ENCODE results near the gene RXFP2. TPM values are rescaled to one million over a fixed set of nuclear protein-coding genes. Genes with fewer than 3 reads are reported as not detected.

Gene RXFP2
- total and polyA plus RNA-seq, 10 of the 15 experiments (the other 5 are each of a cell fraction or from before 2014, with no cell fraction given) = 0.01 to 0.05 TPM; not detected in 8

DNA sequence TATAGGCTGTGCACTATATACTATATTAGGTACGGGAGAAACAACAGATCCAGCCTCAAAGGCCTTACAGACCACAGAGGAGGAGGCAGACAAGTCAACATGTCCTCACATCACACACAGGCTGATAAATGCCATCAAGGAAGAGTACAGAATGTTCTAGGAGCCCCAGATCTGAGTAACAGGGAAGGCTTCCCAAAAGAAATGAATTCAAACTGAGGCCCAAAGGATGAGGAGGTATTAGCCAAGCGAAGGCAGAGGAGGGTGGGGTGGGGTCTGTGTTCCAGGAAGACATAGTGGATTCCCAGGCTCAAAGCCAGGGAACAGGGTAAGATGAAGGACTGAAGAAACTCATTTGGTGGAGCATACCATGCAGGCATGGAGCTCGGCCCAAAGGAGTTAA lies 55.1 kb downstream of the RXFP2 start:
- no peak for DNase-seq (ENCODE audit: low read depth, low spot score)
- CTCF ChIA-PET = interaction anchor here (0.6 to 0.7 kb wide), 2 partner anchors 832 to 1189 kb away, joined by 4 to 6 read pairs; no protein-coding TSS in a partner anchor
- intact Hi-C loops (cut with micrococcal nuclease; ENCODE audit: unreplicated experiment) (no loop called here), in situ Hi-C loops (cut with MboI) (no loop called here)
- H2AFZ ChIP-seq (ENCODE audit: control insufficient read depth, low read depth, low read length) = no peak overlapping the region
- TF ChIP-seq ZBTB33 (IDR thresholded peaks at IDR 0.05) (no peak), NFXL1 (IDR thresholded peaks at IDR 0.05; ENCODE audit: borderline replicate concordance) (no peak), CHD2 (IDR thresholded peaks at IDR 0.05; ENCODE audit: borderline replicate concordance, low read depth, low read length) (no peak), MYB (IDR thresholded peaks at IDR 0.05; ENCODE audit: borderline replicate concordance, low read depth, low read length) (no peak), RAD21 (IDR thresholded peaks at IDR 0.05; ENCODE audit: insufficient read depth, low read depth, low read length) (no peak)
- TF ChIP-seq, protein P1, sequence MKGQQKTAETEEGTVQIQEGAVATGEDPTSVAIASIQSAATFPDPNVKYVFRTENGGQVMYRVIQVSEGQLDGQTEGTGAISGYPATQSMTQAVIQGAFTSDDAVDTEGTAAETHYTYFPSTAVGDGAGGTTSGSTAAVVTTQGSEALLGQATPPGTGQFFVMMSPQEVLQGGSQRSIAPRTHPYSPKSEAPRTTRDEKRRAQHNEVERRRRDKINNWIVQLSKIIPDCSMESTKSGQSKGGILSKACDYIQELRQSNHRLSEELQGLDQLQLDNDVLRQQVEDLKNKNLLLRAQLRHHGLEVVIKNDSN (IDR thresholded peaks at IDR 0.05; ENCODE audit: borderline replicate concordance, extremely low read length, insufficient read depth, low read depth, low read length) = no peak
- POLR2A ChIA-PET = no interaction called here
- no peak overlapping the region for H3K27ac ChIP-seq (ENCODE audit: control insufficient read depth, insufficient read depth)
- ATAC-seq = no peak
- H3K4me1 ChIP-seq (ENCODE audit: control insufficient read depth, insufficient read depth, low read length) = no peaks in the 10 kb centered on the region
- no peaks in the 10 kb centered on the region for H4K20me1 ChIP-seq (ENCODE audit: control insufficient read depth, insufficient read depth)
- no peaks in the 10 kb centered on the region for H3K9me3 ChIP-seq (replicated peaks; ENCODE audit: control insufficient read depth, insufficient read depth, low read length)
- SMC1A ChIA-PET (ENCODE audit: uncharacterized antibody, unreplicated experiment) = no interaction called here
- no peaks in the 10 kb centered on the region for H3K27me3 ChIP-seq (replicated peaks in 1 of 2; ENCODE audit: control insufficient read depth in 2 of 2, insufficient read depth in 2 of 2, low read length in 1 of 2)
- RAD21 ChIA-PET (ENCODE audit: unreplicated experiment) = no interaction called here
- H3K4me2 ChIP-seq (ENCODE audit: control insufficient read depth, insufficient read depth) = no peak overlapping the region
- no peak overlapping the region for H3K4me3 ChIP-seq
- FAIRE-seq = no peak
- no peak overlapping the region for H3K9ac ChIP-seq (ENCODE audit: control insufficient read depth, insufficient read depth, low read length)
- WGBS (ENCODE audit: insufficient coverage, insufficient replicate concordance, low lambda C conversion rate, missing lambda C conversion rate) = 9% methylated on average over 3 of the region's 3 CpGs
- no peaks in the 10 kb centered on the region for H3K79me2 ChIP-seq (ENCODE audit: control insufficient read depth, insufficient read depth, low read length)
- H3K36me3 ChIP-seq (ENCODE audit: control insufficient read depth in 2 of 2, insufficient read depth in 2 of 2, low read length in 1 of 2) = no peaks in the 10 kb centered on the region
- no TSS peak for BruUV-seq (replicated peaks)
